ENCODE data around the gene STRIP2.

STRIP2 gene, protein sequence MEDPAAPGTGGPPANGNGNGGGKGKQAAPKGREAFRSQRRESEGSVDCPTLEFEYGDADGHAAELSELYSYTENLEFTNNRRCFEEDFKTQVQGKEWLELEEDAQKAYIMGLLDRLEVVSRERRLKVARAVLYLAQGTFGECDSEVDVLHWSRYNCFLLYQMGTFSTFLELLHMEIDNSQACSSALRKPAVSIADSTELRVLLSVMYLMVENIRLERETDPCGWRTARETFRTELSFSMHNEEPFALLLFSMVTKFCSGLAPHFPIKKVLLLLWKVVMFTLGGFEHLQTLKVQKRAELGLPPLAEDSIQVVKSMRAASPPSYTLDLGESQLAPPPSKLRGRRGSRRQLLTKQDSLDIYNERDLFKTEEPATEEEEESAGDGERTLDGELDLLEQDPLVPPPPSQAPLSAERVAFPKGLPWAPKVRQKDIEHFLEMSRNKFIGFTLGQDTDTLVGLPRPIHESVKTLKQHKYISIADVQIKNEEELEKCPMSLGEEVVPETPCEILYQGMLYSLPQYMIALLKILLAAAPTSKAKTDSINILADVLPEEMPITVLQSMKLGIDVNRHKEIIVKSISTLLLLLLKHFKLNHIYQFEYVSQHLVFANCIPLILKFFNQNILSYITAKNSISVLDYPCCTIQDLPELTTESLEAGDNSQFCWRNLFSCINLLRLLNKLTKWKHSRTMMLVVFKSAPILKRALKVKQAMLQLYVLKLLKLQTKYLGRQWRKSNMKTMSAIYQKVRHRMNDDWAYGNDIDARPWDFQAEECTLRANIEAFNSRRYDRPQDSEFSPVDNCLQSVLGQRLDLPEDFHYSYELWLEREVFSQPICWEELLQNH

DNA sequence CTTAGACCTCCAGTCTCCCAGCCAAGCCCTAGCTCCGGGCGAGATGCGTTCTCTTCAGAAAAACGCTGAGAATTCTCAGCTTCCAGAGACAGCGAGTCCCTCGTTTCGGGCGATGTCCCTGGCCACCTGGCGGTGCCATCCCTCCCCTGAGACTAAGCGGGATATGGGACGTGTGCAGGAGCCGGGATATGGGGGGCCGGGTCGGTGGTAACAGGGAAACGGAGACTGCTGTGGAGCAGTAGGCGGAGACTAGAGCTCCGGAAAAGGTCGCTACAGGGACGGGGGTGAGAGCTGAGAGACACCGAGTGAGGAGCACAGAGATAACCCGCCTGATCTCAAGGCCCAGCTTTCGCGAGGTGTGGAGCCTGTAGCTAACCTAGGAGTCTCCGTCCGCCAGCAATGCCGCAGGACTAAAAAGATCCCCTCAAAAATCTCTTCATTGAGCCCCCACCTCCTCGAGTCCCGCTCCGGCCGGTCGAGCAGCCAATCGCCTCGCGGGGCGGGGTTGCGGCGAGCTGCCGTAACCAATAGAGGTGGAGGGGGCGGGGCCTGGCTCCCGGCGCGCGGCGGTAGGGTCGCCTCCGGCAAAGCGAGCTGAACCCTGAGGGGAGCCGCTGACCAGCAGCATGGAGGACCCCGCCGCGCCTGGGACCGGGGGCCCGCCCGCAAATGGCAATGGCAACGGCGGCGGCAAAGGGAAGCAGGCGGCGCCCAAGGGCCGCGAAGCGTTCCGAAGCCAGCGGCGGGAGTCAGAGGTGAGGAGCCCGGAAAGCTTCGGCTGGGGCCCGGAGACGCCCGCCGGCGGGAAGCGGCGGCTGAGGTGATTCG lies at the start of gene STRIP2:
Gene STRIP2 (plus strand): TSS at position 586 of the 828 bp plus-strand sequence. CDS start 41 bp downstream, at position 627.
- CTCF ChIA-PET, result interaction anchor here (0.7 to 3.0 kb wide), 20 partner anchors 9 to 550 kb away, joined by 3 to 17 read pairs (median 4); no protein-coding TSS in a partner anchor
- POLR2A ChIA-PET, result interaction anchor here (1.4 kb wide), 1 partner anchor 10 kb away, joined by 4 read pairs; no protein-coding TSS in a partner anchor
- TF ChIP-seq, protein P1, sequence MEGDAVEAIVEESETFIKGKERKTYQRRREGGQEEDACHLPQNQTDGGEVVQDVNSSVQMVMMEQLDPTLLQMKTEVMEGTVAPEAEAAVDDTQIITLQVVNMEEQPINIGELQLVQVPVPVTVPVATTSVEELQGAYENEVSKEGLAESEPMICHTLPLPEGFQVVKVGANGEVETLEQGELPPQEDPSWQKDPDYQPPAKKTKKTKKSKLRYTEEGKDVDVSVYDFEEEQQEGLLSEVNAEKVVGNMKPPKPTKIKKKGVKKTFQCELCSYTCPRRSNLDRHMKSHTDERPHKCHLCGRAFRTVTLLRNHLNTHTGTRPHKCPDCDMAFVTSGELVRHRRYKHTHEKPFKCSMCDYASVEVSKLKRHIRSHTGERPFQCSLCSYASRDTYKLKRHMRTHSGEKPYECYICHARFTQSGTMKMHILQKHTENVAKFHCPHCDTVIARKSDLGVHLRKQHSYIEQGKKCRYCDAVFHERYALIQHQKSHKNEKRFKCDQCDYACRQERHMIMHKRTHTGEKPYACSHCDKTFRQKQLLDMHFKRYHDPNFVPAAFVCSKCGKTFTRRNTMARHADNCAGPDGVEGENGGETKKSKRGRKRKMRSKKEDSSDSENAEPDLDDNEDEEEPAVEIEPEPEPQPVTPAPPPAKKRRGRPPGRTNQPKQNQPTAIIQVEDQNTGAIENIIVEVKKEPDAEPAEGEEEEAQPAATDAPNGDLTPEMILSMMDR (IDR thresholded peaks at IDR 0.05; ENCODE audit: control extremely low read depth, extremely low read depth, low read depth, missing control alignments), result no peak
- DNase-seq (ENCODE audit: extremely low spot score), result peak; percentile 94

DNA sequence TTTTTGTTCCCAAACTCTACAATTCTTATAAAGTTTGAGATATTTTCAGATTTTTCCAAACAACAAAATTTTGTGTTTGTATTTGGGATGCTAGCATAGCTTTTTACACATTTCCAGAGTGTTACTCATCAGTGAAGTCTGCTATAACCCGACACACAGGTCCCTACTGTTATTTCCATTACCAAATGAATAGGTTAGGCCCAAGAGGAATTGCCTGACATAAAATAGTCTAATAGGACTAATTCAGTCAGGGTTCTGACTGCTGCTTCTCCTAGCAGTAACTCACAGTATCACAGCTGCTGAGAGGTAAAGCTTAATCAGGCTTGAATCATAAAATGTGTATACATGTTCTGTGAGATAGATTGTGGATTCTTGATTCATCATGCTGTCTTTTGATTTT lies 49.1 kb upstream of the STRIP2 start:
- CTCF ChIA-PET, result interaction anchor here (1.3 to 8.7 kb wide), 2 partner anchors 9 to 18 kb away, joined by 7 to 58 read pairs; no protein-coding TSS in a partner anchor
- TF ChIP-seq, protein P1 (IDR thresholded peaks at IDR 0.05; ENCODE audit: control extremely low read depth, extremely low read depth, low read depth, missing control alignments), result no peak
- POLR2A ChIA-PET, result no interaction called here
- no peak for DNase-seq (ENCODE audit: extremely low spot score)

DNA sequence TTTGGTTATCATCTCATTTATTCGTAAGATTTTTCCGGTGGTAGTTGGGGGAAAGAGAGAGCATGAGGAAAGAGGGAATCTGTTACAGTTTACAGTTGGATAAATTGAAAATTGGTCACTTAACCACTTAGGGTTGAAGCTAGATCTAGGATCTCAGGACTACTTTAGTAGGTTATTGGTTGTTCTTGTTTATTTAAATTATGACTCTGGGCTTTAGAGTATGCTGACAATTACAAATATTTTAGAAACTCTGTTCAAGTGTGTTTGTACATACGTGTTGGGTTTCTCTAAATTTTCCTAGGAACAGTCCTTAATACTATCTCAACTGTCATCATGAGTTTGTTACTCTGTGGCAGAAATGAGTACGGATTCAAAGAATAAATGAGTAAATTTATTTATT lies 48.6 kb upstream of the STRIP2 start:
- no peak for DNase-seq (ENCODE audit: extremely low spot score)
- POLR2A ChIA-PET, result no interaction called here
- CTCF ChIA-PET, result interaction anchor here (1.3 to 8.7 kb wide), 2 partner anchors 10 to 18 kb away, joined by 7 to 58 read pairs; no protein-coding TSS in a partner anchor
- TF ChIP-seq, protein P1 (IDR thresholded peaks at IDR 0.05; ENCODE audit: control extremely low read depth, extremely low read depth, low read depth, missing control alignments), result no peak

DNA sequence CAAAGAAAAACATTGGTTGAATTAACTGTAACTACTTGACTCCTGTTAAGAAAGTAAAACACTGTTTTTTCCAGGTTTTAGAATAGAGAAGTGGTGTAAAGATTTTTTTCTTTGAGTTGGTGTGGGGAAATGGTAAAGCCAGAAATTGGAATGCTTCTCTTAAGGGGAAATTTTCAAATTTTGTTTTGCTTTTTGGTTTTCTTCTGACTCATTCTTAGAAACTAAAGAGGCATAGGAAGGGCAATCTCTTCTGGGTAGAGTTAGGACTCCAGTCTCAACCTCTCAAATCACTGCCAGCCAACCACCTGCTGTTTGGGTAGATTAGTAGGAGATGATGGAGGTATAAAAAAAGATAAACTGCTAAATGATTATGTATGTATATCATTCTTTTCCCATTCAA lies 47.7 kb upstream of the STRIP2 start:
- DNase-seq (ENCODE audit: extremely low spot score), result no peak
- POLR2A ChIA-PET, result no interaction called here
- TF ChIP-seq, protein P1 (IDR thresholded peaks at IDR 0.05; ENCODE audit: control extremely low read depth, extremely low read depth, low read depth, missing control alignments), result no peak
- CTCF ChIA-PET, result interaction anchor here (1.2 to 8.7 kb wide), 4 partner anchors 10 to 19 kb away, joined by 6 to 59 read pairs (median 32); no protein-coding TSS in a partner anchor

DNA sequence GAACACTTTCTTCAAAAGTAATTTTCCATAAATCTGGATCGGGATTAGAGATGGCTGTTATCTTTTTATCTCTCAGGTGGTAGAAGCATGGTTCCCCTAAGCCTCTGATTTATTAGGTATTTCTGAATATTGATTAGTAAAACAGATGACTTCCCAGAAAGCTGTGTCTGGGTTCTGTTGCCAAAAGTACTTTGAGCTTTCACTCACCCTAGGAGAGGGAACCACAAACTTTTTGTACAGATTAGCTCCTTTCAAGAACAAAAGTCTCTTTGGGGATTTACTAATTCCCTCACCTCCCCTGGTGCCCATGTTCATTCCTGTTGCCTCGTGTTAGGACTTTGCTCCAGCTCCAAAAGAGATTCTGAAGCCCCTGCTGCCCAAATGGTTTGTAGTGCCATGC lies 46.7 kb upstream of the STRIP2 start:
- no peak for DNase-seq (ENCODE audit: extremely low spot score)
- POLR2A ChIA-PET, result no interaction called here
- CTCF ChIA-PET, result interaction anchor here (1.0 to 8.7 kb wide), 6 partner anchors 10 to 84 kb away, joined by 3 to 59 read pairs (median 6); no protein-coding TSS in a partner anchor
- TF ChIP-seq, protein P1 (IDR thresholded peaks at IDR 0.05; ENCODE audit: control extremely low read depth, extremely low read depth, low read depth, missing control alignments), result no peak

Measured in GM10248 (cell line).